ENCODE data around the gene HERC2.
A peak's percentile ranks its signal among the peaks of the same experiment; 100 is the strongest.
"Not testable (repeated sequence)": the region's sequence is repeated elsewhere in the genome, so short reads cannot be mapped to it uniquely, and the experiment has no call there.

The HERC2 gene

GRCh38 chr15:28274635-28275034, 47.3 kb downstream of the HERC2 start:
- no peak for DNase-seq

- DNase-seq, result no peak
These were observed 47.9 kb downstream of the HERC2 start for GRCh38 chr15:28273873-28274610.

GRCh38 chr15:28273468-28273867, 48.5 kb downstream of the HERC2 start:
- no peak for DNase-seq

GRCh38 chr15:28272587-28272986, 49.4 kb downstream of the HERC2 start:
- DNase-seq, result no peak

GRCh38 chr15:28271697-28272260, 50.2 kb downstream of the HERC2 start:
- no peak for DNase-seq

GRCh38 chr15:28269097-28269496, 52.9 kb downstream of the HERC2 start:
- no peak for DNase-seq

- no peak for DNase-seq
These were observed 54.3 kb downstream of the HERC2 start for GRCh38 chr15:28267727-28268126.

- no peak for DNase-seq
These were observed 56.5 kb downstream of the HERC2 start for GRCh38 chr15:28265334-28266019.

- no peak for DNase-seq
These were observed 57.8 kb downstream of the HERC2 start for GRCh38 chr15:28264166-28264565.

GRCh38 chr15:28262438-28262837, 59.5 kb downstream of the HERC2 start:
- DNase-seq, result no peak

- no peak for DNase-seq
These were observed 61.3 kb downstream of the HERC2 start for GRCh38 chr15:28260722-28261121.

GRCh38 chr15:28260317-28260716, 61.7 kb downstream of the HERC2 start:
- no peak for DNase-seq

GRCh38 chr15:28255965-28256364, 66.0 kb downstream of the HERC2 start:
- DNase-seq, result no peak

- DNase-seq, result no peak
These were observed 69.1 kb downstream of the HERC2 start for GRCh38 chr15:28252831-28253230.

- no peak for DNase-seq
These were observed 75.4 kb downstream of the HERC2 start for GRCh38 chr15:28246605-28247004.

- no peak for DNase-seq
These were observed 78.1 kb downstream of the HERC2 start for GRCh38 chr15:28243901-28244300.

GRCh38 chr15:28243399-28243798, 78.6 kb downstream of the HERC2 start:
- DNase-seq, result no peak

- not testable (repeated sequence) for DNase-seq
These were observed 83.7 kb downstream of the HERC2 start for GRCh38 chr15:28238296-28238695.

GRCh38 chr15:28231743-28232142, 90.2 kb downstream of the HERC2 start:
- peak; percentile 8 for DNase-seq

GRCh38 chr15:28231336-28231735, 90.6 kb downstream of the HERC2 start:
- not testable (repeated sequence) for DNase-seq

- DNase-seq, result not testable (repeated sequence)
These were observed 92.9 kb downstream of the HERC2 start for GRCh38 chr15:28228990-28229640.

- DNase-seq, result no peak
These were observed 93.9 kb downstream of the HERC2 start for GRCh38 chr15:28228096-28228495.

GRCh38 chr15:28227303-28227702, 94.7 kb downstream of the HERC2 start:
- DNase-seq, result peak; percentile 7

- DNase-seq, result not testable (repeated sequence)
These were observed 99.4 kb downstream of the HERC2 start for GRCh38 chr15:28222612-28223011.

All from hematopoietic multipotent progenitor cell treated with erythropoietin and hydrocortisone succinate and interleukin-3 and kit ligand, for 4 days (in vitro differentiated cells).